Prostate gland (tissue), 2 donors: ENCODE data around the gene RNF157.

ENCODE experiments used
- POLR2AphosphoS5 ChIP-seq: sonication (generic); formaldehyde crosslinking; IDR thresholded peaks from one replicate; pipeline ENCODE4 v1.6.1; 2017; ENCODE audit warnings: antibody characterized with exemption
- TF ChIP-seq, protein P1 (sequence below), 4 experiments: fragments of 200-600 bp in 2 of 4; fragments of 450-650 bp in 2 of 4; sonication (generic) in 2 of 4; IDR thresholded peaks; 1 replicate in 3 of 4; 2 replicates in 1 of 4; pipeline ENCODE4 v1.5.1; 2016 to 2019; ENCODE audit warnings: antibody characterized with exemption in 4 of 4, mild to moderate bottlenecking in 2 of 4, moderate library complexity in 2 of 4

GRCh38 chr17:76280650-76281049, 40.4 kb upstream of the RNF157 start:
- TF ChIP-seq, protein P1, sequence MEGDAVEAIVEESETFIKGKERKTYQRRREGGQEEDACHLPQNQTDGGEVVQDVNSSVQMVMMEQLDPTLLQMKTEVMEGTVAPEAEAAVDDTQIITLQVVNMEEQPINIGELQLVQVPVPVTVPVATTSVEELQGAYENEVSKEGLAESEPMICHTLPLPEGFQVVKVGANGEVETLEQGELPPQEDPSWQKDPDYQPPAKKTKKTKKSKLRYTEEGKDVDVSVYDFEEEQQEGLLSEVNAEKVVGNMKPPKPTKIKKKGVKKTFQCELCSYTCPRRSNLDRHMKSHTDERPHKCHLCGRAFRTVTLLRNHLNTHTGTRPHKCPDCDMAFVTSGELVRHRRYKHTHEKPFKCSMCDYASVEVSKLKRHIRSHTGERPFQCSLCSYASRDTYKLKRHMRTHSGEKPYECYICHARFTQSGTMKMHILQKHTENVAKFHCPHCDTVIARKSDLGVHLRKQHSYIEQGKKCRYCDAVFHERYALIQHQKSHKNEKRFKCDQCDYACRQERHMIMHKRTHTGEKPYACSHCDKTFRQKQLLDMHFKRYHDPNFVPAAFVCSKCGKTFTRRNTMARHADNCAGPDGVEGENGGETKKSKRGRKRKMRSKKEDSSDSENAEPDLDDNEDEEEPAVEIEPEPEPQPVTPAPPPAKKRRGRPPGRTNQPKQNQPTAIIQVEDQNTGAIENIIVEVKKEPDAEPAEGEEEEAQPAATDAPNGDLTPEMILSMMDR (IDR thresholded peaks at IDR 0.05): no peak
- no peak for TF ChIP-seq POLR2AphosphoS5
